Mesothelial cell of epicardium (in vitro differentiated cells): ENCODE measurements around the gene WWOX. TPM values are rescaled to one million over a fixed set of nuclear protein-coding genes. Genes with fewer than 3 reads are reported as not detected.

Experiments used
- DNase-seq, 2 experiments: peaks; one replicate each; pipeline ENCODE4 v3.0.0; 2021; ENCODE audit warnings: low spot score in 2 of 2; ENCODE audit not compliant: unreplicated experiment in 2 of 2
- H3K27ac Mint-ChIP-seq: 2 replicates; pipeline ENCODE4 v1.8.0; 2021; ENCODE audit warnings: mixed read lengths
- H3K27me3 Mint-ChIP-seq: 2 replicates; pipeline ENCODE4 v1.8.0; 2021; ENCODE audit warnings: low read depth, mixed read lengths
- H3K36me3 Mint-ChIP-seq: 2 replicates; pipeline ENCODE4 v1.8.0; 2021; ENCODE audit warnings: mixed read lengths
- H3K4me1 Mint-ChIP-seq: 2 replicates; pipeline ENCODE4 v1.8.0; 2021; ENCODE audit warnings: mixed read lengths
- H3K4me3 Mint-ChIP-seq: 2 replicates; pipeline ENCODE4 v1.8.0; 2021; ENCODE audit warnings: mild to moderate bottlenecking, moderate library complexity, mixed read lengths
- H3K9me3 Mint-ChIP-seq: 2 replicates; pipeline ENCODE4 v1.8.0; 2021; ENCODE audit warnings: mixed read lengths
- CTCF ChIP-seq: fragments of 200-600 bp; sonication (generic); IDR thresholded peaks from one replicate; pipeline ENCODE4 v1.5.0; 2021; ENCODE audit warnings: antibody characterized with exemption; ENCODE audit not compliant: unreplicated experiment
- total RNA-seq: library from RNA; stranded (reverse); gene quantifications from 3 replicates; pipeline ENCODE4 v1.2.1, GENCODE V29; 2021

WWOX gene
- total RNA-seq, 1 donor from 2014 or later = 29.7 TPM

DNA sequence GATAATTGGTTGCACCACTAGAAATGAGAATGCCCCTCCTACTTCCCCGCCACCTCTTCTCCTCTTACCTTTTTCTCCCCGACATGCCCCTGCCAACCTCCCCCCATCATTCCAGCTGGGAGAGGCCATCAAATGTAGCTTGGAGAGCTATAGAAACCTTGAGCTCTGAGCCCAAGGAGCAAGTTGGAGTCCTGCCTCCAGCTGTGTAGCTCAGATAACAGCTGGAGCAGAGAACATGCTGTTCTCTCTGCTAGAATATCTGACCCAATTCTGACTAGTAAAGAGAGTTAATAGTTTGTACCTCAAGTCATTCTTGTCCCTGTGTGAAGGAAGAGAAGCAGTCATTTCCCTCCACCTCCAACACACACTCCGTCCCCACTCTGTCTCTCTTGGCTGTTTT lies 1010.8 kb downstream of the WWOX start:
- H3K27ac Mint-ChIP-seq = no peak overlapping the region
- H3K4me1 Mint-ChIP-seq = peaks cover 11% of the 10 kb centered on the region
- H3K4me3 Mint-ChIP-seq = no peak overlapping the region
- TF ChIP-seq CTCF = no peak
- DNase-seq = no peak
- no peaks in the 10 kb centered on the region for H3K36me3 Mint-ChIP-seq
- H3K27me3 Mint-ChIP-seq = no peaks in the 10 kb centered on the region
- no peaks in the 10 kb centered on the region for H3K9me3 Mint-ChIP-seq

- no peak for DNase-seq
- Mint-ChIP-seq H3K4me3 (no peak overlapping the region), H3K4me1 (peaks cover 12% of the 10 kb centered on the region), H3K27me3 (no peaks in the 10 kb centered on the region), H3K27ac (no peak overlapping the region), H3K36me3 (no peaks in the 10 kb centered on the region), H3K9me3 (no peaks in the 10 kb centered on the region)
- no peak for TF ChIP-seq CTCF
Observed at GRCh38 chr16:79110953-79111352, 1011.5 kb downstream of the WWOX start.

GRCh38 chr16:79112462-79112861 lies 1013.0 kb downstream of the WWOX start:
- no peak overlapping the region for H3K4me3 Mint-ChIP-seq
- DNase-seq = no peak
- no peaks in the 10 kb centered on the region for H3K27me3 Mint-ChIP-seq
- no peak for TF ChIP-seq CTCF
- H3K4me1 Mint-ChIP-seq = peaks cover 15% of the 10 kb centered on the region
- no peaks in the 10 kb centered on the region for H3K36me3 Mint-ChIP-seq
- peaks cover 10% of the 10 kb centered on the region for H3K9me3 Mint-ChIP-seq
- no peak overlapping the region for H3K27ac Mint-ChIP-seq

GRCh38 chr16:79113826-79114225 lies 1014.4 kb downstream of the WWOX start:
- Mint-ChIP-seq H3K4me3 (no peak overlapping the region), H3K36me3 (peaks cover 2% of the 10 kb centered on the region), H3K4me1 (peaks cover 15% of the 10 kb centered on the region), H3K27me3 (no peaks in the 10 kb centered on the region), H3K9me3 (peaks cover 15% of the 10 kb centered on the region), H3K27ac (no peak overlapping the region)
- DNase-seq = no peak
- no peak for TF ChIP-seq CTCF

DNA sequence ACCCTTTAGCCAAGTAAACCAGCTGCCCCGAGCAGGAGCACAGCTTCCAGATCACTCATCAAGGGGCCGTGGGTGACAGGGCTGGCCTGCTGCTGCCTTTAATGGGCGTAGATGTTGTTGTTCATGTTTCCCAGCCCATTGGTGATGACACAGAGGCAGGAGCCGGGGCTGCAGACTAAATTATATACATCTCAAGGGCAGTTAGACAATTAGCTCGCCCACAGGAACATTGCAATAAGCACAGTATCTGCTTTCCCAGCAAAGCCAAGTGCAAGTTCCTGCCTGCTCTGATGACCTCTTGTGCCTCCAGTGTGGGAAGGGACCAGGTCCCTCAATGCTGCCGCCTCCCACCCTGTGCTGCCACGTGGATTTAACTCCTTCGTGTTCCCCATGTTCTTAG lies 1015.3 kb downstream of the WWOX start:
- H3K4me1 Mint-ChIP-seq = peaks cover 8% of the 10 kb centered on the region
- peaks cover 15% of the 10 kb centered on the region for H3K9me3 Mint-ChIP-seq
- DNase-seq = no peak
- H3K4me3 Mint-ChIP-seq = no peak overlapping the region
- peaks cover 2% of the 10 kb centered on the region for H3K36me3 Mint-ChIP-seq
- H3K27me3 Mint-ChIP-seq = no peaks in the 10 kb centered on the region
- TF ChIP-seq CTCF = no peak
- H3K27ac Mint-ChIP-seq = no peak overlapping the region

DNA sequence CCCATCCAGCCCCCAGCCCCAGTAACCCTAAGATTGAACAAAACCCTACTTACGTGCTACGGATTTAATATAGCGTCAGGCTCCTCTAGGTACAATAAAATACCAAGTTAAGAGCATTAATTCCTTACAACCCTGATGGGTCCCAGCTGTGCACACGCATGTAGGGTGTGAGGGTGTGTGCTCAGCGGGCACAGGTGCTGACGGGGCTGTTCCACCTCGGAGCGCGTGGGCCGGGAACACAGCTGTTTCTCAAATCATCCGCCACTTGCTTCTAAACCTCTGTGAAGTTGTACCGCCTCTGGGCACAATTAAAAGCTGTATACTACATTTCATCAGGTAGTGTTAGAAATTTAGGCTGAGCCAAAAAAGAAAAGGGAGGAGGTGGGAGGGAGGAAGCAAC lies 1022.5 kb downstream of the WWOX start:
- peaks cover 12% of the 10 kb centered on the region for H3K9me3 Mint-ChIP-seq
- H3K27me3 Mint-ChIP-seq = no peaks in the 10 kb centered on the region
- no peaks in the 10 kb centered on the region for H3K4me1 Mint-ChIP-seq
- H3K4me3 Mint-ChIP-seq = no peak overlapping the region
- no peak for TF ChIP-seq CTCF
- no peak overlapping the region for H3K27ac Mint-ChIP-seq
- no peak for DNase-seq
- peaks cover 2% of the 10 kb centered on the region for H3K36me3 Mint-ChIP-seq
